ENCODE results near the gene CHST9.

GRCh38 chr18:27008575-27008974 lies 176.5 kb downstream of the CHST9 start:
- no peak for TF ChIP-seq CTCF (IDR thresholded peaks at IDR 0.05; ENCODE audit: poor library complexity, severe bottlenecking)
- no peak for TF ChIP-seq REST (IDR thresholded peaks at IDR 0.05; ENCODE audit: borderline replicate concordance)
- TF ChIP-seq SMC3 (conservative IDR thresholded peaks at IDR 0.05; ENCODE audit: poor library complexity), result no peak
- no peak for TF ChIP-seq EP300 (conservative IDR thresholded peaks at IDR 0.05; ENCODE audit: poor library complexity, severe bottlenecking)
- no peak for TF ChIP-seq TAF1 (IDR thresholded peaks at IDR 0.05; ENCODE audit: low read depth)
- TF ChIP-seq EZH2 (IDR thresholded peaks at IDR 0.05; ENCODE audit: borderline replicate concordance, insufficient read depth, low read length, poor library complexity, severe bottlenecking), result no peak
- TF ChIP-seq MXI1 (conservative IDR thresholded peaks at IDR 0.05; ENCODE audit: poor library complexity, severe bottlenecking), result no peak

Data from neural cell (in vitro differentiated cells).